ENCODE results near the gene CRYGD.
A peak's percentile ranks its signal among the peaks of the same experiment; 100 is the strongest.

DNA sequence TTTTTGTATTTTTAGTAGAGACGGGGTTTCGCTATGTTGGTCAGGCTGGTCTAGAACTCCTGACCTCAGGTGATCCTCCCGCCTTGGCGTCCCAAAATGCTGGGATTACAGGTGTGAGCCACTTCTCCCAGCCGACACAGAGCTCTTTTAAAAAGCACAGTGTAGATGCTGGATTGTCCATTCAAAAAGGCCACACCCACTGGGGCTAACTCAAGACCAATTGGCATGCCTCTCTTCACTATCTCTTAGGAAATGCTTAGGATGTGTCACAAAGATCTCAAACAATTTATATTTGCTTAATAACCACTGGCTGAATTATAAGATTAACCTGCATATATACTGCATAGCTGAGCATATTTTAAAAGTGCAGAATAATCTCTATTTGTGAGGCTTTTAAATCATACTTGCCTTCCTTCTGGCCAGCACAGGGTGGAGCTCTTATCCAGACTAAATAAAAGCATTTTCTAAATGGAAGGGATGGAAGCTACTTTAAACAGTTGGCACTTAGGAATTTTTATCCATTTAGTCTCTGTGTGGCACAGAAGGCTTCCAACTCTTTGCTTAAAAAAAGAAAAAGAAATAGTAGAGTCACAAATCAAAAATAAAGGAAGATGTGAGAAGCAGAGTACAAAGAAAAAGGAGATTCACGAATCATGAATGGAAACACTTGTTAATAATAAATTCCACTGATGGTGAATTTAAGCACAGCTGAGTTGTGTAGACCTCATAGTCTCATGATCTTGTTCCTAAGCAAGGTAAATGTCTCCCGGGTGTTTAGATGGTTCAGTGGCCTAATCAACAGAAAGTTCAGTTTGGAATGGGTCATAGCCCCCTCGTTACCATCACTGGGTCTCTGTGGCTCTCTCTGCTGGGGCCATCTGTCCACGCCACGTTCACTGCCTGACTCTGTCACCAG, 22.4 kb downstream of the CRYGD start:
- TF ChIP-seq, protein P1, sequence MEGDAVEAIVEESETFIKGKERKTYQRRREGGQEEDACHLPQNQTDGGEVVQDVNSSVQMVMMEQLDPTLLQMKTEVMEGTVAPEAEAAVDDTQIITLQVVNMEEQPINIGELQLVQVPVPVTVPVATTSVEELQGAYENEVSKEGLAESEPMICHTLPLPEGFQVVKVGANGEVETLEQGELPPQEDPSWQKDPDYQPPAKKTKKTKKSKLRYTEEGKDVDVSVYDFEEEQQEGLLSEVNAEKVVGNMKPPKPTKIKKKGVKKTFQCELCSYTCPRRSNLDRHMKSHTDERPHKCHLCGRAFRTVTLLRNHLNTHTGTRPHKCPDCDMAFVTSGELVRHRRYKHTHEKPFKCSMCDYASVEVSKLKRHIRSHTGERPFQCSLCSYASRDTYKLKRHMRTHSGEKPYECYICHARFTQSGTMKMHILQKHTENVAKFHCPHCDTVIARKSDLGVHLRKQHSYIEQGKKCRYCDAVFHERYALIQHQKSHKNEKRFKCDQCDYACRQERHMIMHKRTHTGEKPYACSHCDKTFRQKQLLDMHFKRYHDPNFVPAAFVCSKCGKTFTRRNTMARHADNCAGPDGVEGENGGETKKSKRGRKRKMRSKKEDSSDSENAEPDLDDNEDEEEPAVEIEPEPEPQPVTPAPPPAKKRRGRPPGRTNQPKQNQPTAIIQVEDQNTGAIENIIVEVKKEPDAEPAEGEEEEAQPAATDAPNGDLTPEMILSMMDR (conservative IDR thresholded peaks at IDR 0.05 in 1 of 2, IDR thresholded peaks at IDR 0.05 in 1 of 2; ENCODE audit: low read depth in 1 of 2, low read length in 2 of 2) = peak; percentile 36 to 42
- TF ChIP-seq EZH2 (IDR thresholded peaks at IDR 0.05; ENCODE audit: low read length, missing control alignments) = no peak

All from fibroblast of lung (primary cell).